Posterior vena cava (tissue), 2 donors: Measurements from ENCODE around the gene MTNR1A. TPM values are rescaled to one million over a fixed set of nuclear protein-coding genes. Genes with fewer than 3 reads are reported as not detected.
"Not testable (repeated sequence)": the region's sequence is repeated elsewhere in the genome, so short reads cannot be mapped to it uniquely, and the experiment has no call there.

Source experiments
- DNase-seq: peaks from one replicate; pipeline ENCODE4 v3.0.0-alpha.2; 2020; ENCODE audit warnings: low spot score
- intact Hi-C, 2 donors: fragments of 100-400 bp; cut with DNase I; formaldehyde crosslinking; loops; one replicate each; pipeline versions ENCODE4 v1.14.1 to v1.14.2; 2022 to 2023
- total RNA-seq, 2 donors: library from RNA; stranded (reverse); fragmentation: NEBNext Ultra II Directional; extraction: Animal tissue kit (Norgen Biotek cat#: 25700); gene quantifications; one replicate each; pipeline ENCODE4 v1.2.1, GENCODE V29; 2021
- donor health status: DM: yes; HTN: yes; CAD: no.
- donor health status: DM: yes; HTN: yes; CAD: no.

Gene MTNR1A
- total RNA-seq, 2 donors from 2014 or later = not detected

DNA sequence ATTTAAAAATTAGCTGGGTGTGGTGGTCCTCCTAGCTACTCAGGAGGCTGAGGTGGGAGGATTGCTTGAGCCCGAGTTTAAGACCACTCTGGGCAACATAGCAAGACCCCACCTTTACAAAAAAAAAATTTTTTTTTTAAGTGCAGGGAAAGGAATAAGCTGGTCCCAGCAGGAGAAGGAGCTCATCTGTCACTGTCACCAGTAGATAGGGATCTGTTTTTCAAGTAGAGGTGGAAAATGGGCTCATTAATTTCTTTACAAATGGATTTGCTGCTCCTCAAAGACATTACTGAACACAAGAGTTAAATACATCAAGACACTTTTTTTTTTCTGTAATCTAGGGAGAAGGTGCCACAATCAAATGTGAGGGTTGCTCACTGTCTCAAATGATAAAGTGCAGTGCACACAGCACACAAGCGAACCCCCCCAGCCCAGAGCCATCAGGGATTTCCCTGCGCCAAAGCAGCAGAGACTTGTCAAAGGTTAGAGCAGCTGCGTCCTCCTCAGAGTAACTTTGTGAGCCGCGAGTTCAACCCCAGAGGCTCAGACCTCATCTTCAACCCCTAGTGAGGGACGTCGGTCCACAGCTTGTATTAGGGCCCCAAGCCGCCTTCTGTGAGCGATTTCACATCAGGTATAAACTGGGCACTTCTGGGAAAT lies 14.3 kb upstream of the MTNR1A start:
- DNase-seq = no peak
- intact Hi-C loops = no loop called here

DNA sequence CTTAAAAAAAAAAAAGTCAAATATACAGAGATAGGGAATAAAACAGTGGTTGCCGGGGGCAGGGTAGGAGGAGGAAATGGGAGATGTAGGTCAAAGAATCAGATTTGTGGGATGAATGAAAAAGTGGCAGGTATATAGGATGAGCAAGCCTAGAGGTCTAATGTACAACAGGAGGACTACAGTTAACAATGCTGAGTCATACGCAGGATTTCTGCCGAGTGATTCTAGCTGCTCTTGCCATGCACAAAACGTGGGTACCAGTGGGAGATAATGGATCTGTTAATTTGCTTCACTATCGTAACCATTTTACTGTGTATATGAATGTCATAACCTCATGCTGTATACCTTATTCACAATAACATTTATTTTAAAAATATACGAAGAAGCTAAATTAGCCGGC lies 10.7 kb upstream of the MTNR1A start:
- no peak for DNase-seq
- intact Hi-C loops = no loop called here

- intact Hi-C loops = no loop called here
- DNase-seq = no peak
Observed at GRCh38 chr4:186563761-186564160, 8.4 kb upstream of the MTNR1A start.

- intact Hi-C loops = no loop called here
Observed at GRCh38 chr4:186561748-186562147, 6.4 kb upstream of the MTNR1A start.

GRCh38 chr4:186560647-186561046 lies 5.3 kb upstream of the MTNR1A start:
- intact Hi-C loops = no loop called here
- DNase-seq = no peak

More at GRCh38 chr4:186561748-186562147, 6.4 kb upstream of the MTNR1A start:
- DNase-seq = no peak

DNA sequence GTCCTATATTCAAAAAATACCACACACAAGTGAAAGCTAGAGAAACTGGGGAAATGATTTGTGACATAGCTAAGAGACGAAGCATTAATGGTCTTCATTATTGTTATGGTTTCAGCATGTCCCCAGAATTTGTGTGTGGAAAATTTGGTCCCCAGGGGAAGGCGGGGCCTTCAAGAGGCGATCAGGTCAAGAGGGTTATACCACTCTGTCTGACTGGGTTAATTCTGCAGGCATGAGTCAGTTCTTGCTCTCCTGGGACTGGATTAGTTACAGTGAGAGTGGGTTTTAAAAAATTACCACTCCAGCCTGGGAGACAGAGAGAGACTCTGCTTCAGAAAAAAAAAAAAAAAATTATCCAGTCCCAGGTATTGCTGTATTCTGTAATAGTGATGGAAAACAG lies 2.1 kb upstream of the MTNR1A start:
- DNase-seq = no peak
- intact Hi-C loops = loop anchor here in 1 of 2 donors (5.0 kb wide), 1 partner anchor 35 kb away; no protein-coding TSS in a partner anchor

GRCh38 chr4:186557061-186557460 lies 1.7 kb upstream of the MTNR1A start:
- DNase-seq = no peak
- intact Hi-C loops = loop anchor here in 1 of 2 donors (5.0 kb wide), 1 partner anchor 35 kb away; no protein-coding TSS in a partner anchor

GRCh38 chr4:186554539-186554913 lies 841 bp downstream of the MTNR1A start:
- no peak for DNase-seq
- intact Hi-C loops = no loop called here

GRCh38 chr4:186553717-186554116 lies 1.6 kb downstream of the MTNR1A start:
- DNase-seq = no peak
- intact Hi-C loops = no loop called here

DNA sequence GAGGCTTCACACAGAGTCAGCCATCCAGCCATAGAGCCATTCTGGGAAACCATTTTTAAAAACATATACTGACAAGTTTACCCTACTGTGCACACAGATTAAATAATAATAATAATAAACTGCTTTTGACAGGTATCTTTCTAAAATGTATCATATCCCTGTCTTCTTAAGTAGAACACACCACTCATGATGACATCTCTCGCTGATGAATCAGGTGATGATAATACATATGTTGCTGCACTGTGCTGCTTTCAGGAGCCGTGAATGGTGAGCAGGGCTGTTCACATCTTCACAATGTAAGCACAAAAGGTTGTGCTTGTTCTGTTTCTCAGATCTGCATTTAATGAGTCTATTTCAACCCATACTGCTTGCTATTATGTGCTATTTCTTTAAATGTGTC lies 3.5 kb downstream of the MTNR1A start:
- no peak for DNase-seq
- intact Hi-C loops = no loop called here

GRCh38 chr4:186545436-186545835 lies 9.9 kb downstream of the MTNR1A start:
- no peak for DNase-seq
- intact Hi-C loops = no loop called here

- intact Hi-C loops = no loop called here
Observed at GRCh38 chr4:186543206-186543605, 12.2 kb downstream of the MTNR1A start.

GRCh38 chr4:186541801-186542200 lies 13.6 kb downstream of the MTNR1A start:
- DNase-seq = no peak
- intact Hi-C loops = no loop called here

More at GRCh38 chr4:186543206-186543605, 12.2 kb downstream of the MTNR1A start:
- no peak for DNase-seq

GRCh38 chr4:186537843-186538521 lies 17.4 kb downstream of the MTNR1A start:
- intact Hi-C loops = no loop called here
- no peak for DNase-seq

GRCh38 chr4:186536285-186536684 lies 19.1 kb downstream of the MTNR1A start:
- intact Hi-C loops = no loop called here
- DNase-seq = no peak

GRCh38 chr4:186534056-186534455 lies 21.3 kb downstream of the MTNR1A start:
- no peak for DNase-seq
- intact Hi-C loops = no loop called here

- DNase-seq = not testable (repeated sequence)
- intact Hi-C loops = loop anchor here in 1 of 2 donors (5.0 kb wide), 1 partner anchor 33 kb away; the partner anchor contains the start of gene MTNR1A
Observed at GRCh38 chr4:186523927-186524326, 31.4 kb downstream of the MTNR1A start.

GRCh38 chr4:186516287-186516686 lies 39.1 kb downstream of the MTNR1A start:
- intact Hi-C loops = no loop called here
- no peak for DNase-seq

DNA sequence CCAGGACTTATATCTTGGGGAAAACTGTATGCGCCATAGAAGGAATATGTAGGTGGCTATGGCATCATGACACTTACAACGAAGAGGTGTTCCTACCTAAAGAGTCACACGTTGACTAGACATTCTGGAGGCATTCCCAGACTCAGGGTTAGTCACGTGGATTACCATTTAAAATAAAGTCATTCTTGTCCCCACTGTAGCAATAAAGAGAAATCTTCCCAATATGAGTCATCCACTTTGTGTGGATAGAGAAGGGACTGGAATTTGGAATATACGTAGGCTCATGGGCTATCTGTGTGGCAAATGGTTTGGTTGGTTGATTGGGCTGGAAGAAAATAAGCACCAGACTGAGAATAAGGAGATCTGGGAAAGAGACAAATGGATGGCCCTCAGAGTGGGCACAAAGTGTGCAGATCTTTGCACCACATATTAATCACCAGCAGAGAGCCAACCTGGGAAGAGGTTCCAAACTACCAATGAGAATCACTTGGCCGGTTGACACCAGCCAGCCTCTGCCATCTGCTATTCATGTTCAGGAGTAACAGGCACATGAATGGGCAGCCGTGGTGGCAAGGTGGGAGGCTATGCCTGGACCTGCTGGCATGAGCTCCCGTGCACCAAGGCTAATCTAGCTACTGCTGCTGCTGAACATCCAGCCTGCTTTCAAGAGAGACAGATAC lies 41.0 kb downstream of the MTNR1A start:
- no peak for DNase-seq
- intact Hi-C loops = no loop called here

GRCh38 chr4:186504771-186505170 lies 50.6 kb downstream of the MTNR1A start:
- DNase-seq, intact Hi-C loops: not testable (repeated sequence)
